Mesothelial cell of epicardium (in vitro differentiated cells): ENCODE measurements around the gene PRKG1. TPM values are rescaled to one million over a fixed set of nuclear protein-coding genes. Genes with fewer than 3 reads are reported as not detected.

Experiments used
- DNase-seq, 2 experiments: peaks; one replicate each; pipeline ENCODE4 v3.0.0; 2021; ENCODE audit warnings: low spot score in 2 of 2; ENCODE audit not compliant: unreplicated experiment in 2 of 2
- H3K27ac Mint-ChIP-seq: 2 replicates; pipeline ENCODE4 v1.8.0; 2021; ENCODE audit warnings: mixed read lengths
- H3K27me3 Mint-ChIP-seq: 2 replicates; pipeline ENCODE4 v1.8.0; 2021; ENCODE audit warnings: low read depth, mixed read lengths
- H3K36me3 Mint-ChIP-seq: 2 replicates; pipeline ENCODE4 v1.8.0; 2021; ENCODE audit warnings: mixed read lengths
- H3K4me1 Mint-ChIP-seq: 2 replicates; pipeline ENCODE4 v1.8.0; 2021; ENCODE audit warnings: mixed read lengths
- H3K4me3 Mint-ChIP-seq: 2 replicates; pipeline ENCODE4 v1.8.0; 2021; ENCODE audit warnings: mild to moderate bottlenecking, moderate library complexity, mixed read lengths
- H3K9me3 Mint-ChIP-seq: 2 replicates; pipeline ENCODE4 v1.8.0; 2021; ENCODE audit warnings: mixed read lengths
- total RNA-seq: library from RNA; stranded (reverse); gene quantifications from 3 replicates; pipeline ENCODE4 v1.2.1, GENCODE V29; 2021
- TF ChIP-seq, protein P1 (sequence below): fragments of 200-600 bp; sonication (generic); IDR thresholded peaks from one replicate; pipeline ENCODE4 v1.5.0; 2021; ENCODE audit warnings: antibody characterized with exemption; ENCODE audit not compliant: unreplicated experiment

PRKG1 gene
- total RNA-seq, 1 donor from 2014 or later = 37.0 TPM

DNA sequence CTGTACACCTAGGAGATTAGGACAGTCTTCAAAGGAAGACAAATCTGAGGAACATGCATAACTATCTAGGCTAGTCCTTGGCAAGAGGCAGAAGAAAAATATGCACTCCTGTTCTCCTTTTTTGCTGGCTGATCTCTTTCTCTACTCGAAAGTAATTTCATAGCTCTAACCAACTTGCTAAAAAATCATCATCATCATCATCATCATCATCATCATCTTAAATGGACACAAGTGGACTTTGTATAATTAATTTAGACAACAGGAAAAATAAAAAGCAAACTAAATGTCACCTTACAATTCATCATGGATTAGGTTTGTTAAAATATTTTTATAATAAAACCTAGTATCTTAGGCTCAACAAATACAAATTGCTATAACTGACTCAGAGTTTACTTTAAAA, 1192.6 kb downstream of the PRKG1 start:
- no peak for DNase-seq
- TF ChIP-seq, protein P1, sequence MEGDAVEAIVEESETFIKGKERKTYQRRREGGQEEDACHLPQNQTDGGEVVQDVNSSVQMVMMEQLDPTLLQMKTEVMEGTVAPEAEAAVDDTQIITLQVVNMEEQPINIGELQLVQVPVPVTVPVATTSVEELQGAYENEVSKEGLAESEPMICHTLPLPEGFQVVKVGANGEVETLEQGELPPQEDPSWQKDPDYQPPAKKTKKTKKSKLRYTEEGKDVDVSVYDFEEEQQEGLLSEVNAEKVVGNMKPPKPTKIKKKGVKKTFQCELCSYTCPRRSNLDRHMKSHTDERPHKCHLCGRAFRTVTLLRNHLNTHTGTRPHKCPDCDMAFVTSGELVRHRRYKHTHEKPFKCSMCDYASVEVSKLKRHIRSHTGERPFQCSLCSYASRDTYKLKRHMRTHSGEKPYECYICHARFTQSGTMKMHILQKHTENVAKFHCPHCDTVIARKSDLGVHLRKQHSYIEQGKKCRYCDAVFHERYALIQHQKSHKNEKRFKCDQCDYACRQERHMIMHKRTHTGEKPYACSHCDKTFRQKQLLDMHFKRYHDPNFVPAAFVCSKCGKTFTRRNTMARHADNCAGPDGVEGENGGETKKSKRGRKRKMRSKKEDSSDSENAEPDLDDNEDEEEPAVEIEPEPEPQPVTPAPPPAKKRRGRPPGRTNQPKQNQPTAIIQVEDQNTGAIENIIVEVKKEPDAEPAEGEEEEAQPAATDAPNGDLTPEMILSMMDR = no peak
- H3K9me3 Mint-ChIP-seq = no peaks in the 10 kb centered on the region
- H3K4me3 Mint-ChIP-seq = no peak overlapping the region
- no peaks in the 10 kb centered on the region for H3K27me3 Mint-ChIP-seq
- H3K4me1 Mint-ChIP-seq = no peaks in the 10 kb centered on the region
- no peak overlapping the region for H3K27ac Mint-ChIP-seq
- H3K36me3 Mint-ChIP-seq = peaks cover 3% of the 10 kb centered on the region

GRCh38 chr10:52268790-52269189, 1194.5 kb downstream of the PRKG1 start:
- DNase-seq = no peak
- no peak overlapping the region for H3K27ac Mint-ChIP-seq
- no peaks in the 10 kb centered on the region for H3K27me3 Mint-ChIP-seq
- H3K4me1 Mint-ChIP-seq = no peaks in the 10 kb centered on the region
- no peak overlapping the region for H3K4me3 Mint-ChIP-seq
- peaks cover 5% of the 10 kb centered on the region for H3K36me3 Mint-ChIP-seq
- no peaks in the 10 kb centered on the region for H3K9me3 Mint-ChIP-seq
- TF ChIP-seq, protein P1 = no peak

- Mint-ChIP-seq H3K27ac (no peak overlapping the region), H3K9me3 (peaks cover 3% of the 10 kb centered on the region), H3K27me3 (no peaks in the 10 kb centered on the region), H3K36me3 (peaks cover 5% of the 10 kb centered on the region), H3K4me1 (no peaks in the 10 kb centered on the region), H3K4me3 (no peak overlapping the region)
- TF ChIP-seq, protein P1 = no peak
- no peak for DNase-seq
Measured at GRCh38 chr10:52269233-52269632, 1194.9 kb downstream of the PRKG1 start.

DNA sequence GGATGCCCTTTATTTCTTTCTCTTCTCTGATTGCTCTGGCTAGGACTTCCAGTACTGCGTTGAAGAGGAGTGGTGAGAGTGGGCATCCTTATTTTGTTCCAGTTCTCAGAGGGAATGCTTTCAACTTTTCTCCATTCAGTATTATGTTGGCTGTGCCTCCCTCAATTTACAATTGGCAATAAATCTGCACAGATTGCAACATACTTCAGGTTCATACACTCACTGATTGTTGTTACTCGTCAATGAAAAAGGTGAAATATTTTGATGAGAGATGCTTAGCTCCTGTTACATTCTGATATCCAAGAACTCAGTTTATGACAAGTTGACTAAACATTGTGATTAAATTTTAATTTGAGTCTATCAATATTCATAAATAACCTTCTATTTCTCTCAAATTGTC, 1201.9 kb downstream of the PRKG1 start:
- Mint-ChIP-seq H3K9me3 (peaks cover 40% of the 10 kb centered on the region), H3K36me3 (peaks cover 26% of the 10 kb centered on the region), H3K4me3 (no peak overlapping the region), H3K4me1 (no peaks in the 10 kb centered on the region), H3K27me3 (no peaks in the 10 kb centered on the region), H3K27ac (no peak overlapping the region)
- TF ChIP-seq, protein P1 = no peak
- no peak for DNase-seq

DNA sequence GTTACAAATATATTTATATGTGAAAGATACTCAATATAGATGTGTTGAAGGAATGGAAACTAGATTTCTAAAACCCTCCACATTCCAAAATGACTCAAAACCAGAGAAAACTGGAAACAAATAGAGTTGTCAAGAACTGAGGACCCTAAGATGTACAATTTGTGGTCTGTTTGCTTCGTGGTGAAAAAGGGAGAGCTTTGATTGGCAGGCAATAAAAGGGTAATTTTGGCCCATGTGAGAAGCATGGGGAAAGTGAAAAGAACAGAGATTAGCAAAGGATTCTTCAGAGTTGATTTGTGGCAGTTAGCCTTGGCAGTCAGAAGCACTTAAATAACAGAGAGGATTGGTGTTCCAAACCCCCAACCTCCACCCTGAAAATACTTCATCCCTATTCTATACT, 1202.7 kb downstream of the PRKG1 start:
- H3K36me3 Mint-ChIP-seq = peaks cover 23% of the 10 kb centered on the region
- no peaks in the 10 kb centered on the region for H3K4me1 Mint-ChIP-seq
- no peaks in the 10 kb centered on the region for H3K27me3 Mint-ChIP-seq
- no peak overlapping the region for H3K4me3 Mint-ChIP-seq
- H3K27ac Mint-ChIP-seq = no peak overlapping the region
- no peak for DNase-seq
- H3K9me3 Mint-ChIP-seq = peaks cover 40% of the 10 kb centered on the region
- TF ChIP-seq, protein P1 = no peak

DNA sequence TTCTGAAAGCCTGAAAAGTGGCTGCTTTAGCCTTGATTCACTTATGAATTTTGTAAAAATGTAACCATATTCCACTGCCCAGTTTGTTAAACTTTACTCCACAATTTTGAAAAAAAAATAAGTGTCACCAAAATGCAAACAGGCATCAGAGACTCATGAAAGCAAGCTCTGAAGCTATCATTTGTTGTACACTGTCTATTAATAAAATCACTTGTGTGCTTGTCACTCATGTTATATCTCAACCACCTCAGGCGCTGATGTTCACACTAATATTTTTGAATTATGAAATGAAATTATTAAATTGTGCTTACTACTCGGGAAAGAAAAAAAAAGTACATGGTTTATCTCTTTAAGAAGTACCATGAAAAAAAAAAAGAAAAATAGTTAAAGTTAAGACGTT, 1205.3 kb downstream of the PRKG1 start:
- Mint-ChIP-seq H3K4me1 (no peaks in the 10 kb centered on the region), H3K36me3 (peaks cover 26% of the 10 kb centered on the region), H3K9me3 (peaks cover 36% of the 10 kb centered on the region), H3K27me3 (no peaks in the 10 kb centered on the region), H3K27ac (no peak overlapping the region), H3K4me3 (no peak overlapping the region)
- no peak for DNase-seq
- TF ChIP-seq, protein P1 = no peak
